ENCODE results near the gene PGM5.
"Not testable (repeated sequence)": the region's sequence is repeated elsewhere in the genome, so short reads cannot be mapped to it uniquely, and the experiment has no call there.

DNA sequence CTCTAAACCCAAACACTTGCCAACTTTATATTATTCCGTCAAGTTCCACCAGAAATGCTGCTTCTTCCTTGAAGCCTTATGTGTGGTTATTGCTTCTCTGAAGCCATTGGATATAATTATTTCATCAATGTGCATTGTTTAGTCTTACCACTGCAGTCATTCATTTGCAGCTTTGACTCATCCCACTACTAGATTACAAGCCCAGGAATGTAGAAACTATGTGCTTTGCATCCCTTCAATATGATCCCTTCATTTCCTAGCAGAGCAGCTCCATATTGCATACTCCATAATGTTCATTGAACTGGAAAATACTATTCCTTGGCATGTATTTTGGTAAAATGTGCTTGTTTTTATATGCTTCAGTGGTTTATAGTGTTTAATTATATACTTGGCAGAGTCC is 34.3 kb downstream of the PGM5 start:
- TF ChIP-seq CTCF (IDR thresholded peaks at IDR 0.05; ENCODE audit: insufficient read depth, low read length, poor library complexity, severe bottlenecking); EZH2phosphoT487 (conservative IDR thresholded peaks at IDR 0.05; ENCODE audit: low read length): not testable (repeated sequence)
